OCI-LY3 (cell line): ENCODE data around the gene LRRC1.

Experiments
- EZH2phosphoT487 ChIP-seq: fragments of 200-600 bp; shearing (Covaris generic); IDR thresholded peaks from 2 replicates; pipeline ENCODE4 v1.6.1; 2018; ENCODE audit warnings: antibody characterized with exemption, mixed run types, low read depth
- TF ChIP-seq, protein P1 (sequence below): fragments of 200-600, 300-600 bp; sonication (generic); IDR thresholded peaks from 2 replicates; pipeline ENCODE4 v1.5.1; 2014; ENCODE audit warnings: antibody characterized with exemption, low read length, low read depth

DNA sequence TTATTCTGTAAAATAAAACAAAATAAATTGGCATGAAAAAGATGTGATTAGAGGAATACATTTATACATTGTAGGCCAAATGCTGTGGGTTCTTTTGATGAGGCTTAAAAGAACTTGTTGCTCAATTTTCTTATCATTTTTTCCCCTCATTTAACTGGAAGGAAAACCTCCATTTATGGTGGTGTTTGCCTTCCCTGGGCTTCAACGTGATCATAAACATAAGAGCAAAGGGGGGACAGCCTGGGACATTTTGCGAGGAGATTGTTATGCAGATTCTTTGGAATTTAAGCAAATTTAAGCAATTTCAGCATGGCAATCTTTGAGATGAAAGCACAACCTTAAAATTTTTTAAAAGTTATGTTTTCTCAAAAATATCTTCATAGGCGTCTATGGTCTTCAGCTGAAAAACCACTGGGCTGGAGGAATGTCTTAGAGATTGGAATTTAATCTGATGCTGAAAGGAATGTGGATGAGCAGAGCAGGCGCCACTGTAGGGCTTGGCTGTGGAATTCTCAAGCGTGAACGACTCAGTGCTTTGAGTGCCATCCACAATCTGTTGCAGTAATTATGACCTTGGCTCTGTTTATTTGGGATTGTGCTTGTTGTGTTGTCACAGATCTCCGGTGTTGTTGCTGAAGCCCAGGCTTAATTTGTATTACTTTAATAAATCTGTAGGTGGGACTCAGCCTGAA lies 167.0 kb downstream of the LRRC1 start:
- TF ChIP-seq, protein P1, sequence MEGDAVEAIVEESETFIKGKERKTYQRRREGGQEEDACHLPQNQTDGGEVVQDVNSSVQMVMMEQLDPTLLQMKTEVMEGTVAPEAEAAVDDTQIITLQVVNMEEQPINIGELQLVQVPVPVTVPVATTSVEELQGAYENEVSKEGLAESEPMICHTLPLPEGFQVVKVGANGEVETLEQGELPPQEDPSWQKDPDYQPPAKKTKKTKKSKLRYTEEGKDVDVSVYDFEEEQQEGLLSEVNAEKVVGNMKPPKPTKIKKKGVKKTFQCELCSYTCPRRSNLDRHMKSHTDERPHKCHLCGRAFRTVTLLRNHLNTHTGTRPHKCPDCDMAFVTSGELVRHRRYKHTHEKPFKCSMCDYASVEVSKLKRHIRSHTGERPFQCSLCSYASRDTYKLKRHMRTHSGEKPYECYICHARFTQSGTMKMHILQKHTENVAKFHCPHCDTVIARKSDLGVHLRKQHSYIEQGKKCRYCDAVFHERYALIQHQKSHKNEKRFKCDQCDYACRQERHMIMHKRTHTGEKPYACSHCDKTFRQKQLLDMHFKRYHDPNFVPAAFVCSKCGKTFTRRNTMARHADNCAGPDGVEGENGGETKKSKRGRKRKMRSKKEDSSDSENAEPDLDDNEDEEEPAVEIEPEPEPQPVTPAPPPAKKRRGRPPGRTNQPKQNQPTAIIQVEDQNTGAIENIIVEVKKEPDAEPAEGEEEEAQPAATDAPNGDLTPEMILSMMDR: no peak
- no peak for TF ChIP-seq EZH2phosphoT487
